ENCODE results near the gene JADE2. TPM values are rescaled to one million over a fixed set of nuclear protein-coding genes. Genes with fewer than 3 reads are reported as not detected.
A peak's percentile ranks its signal among the peaks of the same experiment; 100 is the strongest.

Gene JADE2
- total RNA-seq, 1 donor from 2014 or later: 21.6 TPM

DNA sequence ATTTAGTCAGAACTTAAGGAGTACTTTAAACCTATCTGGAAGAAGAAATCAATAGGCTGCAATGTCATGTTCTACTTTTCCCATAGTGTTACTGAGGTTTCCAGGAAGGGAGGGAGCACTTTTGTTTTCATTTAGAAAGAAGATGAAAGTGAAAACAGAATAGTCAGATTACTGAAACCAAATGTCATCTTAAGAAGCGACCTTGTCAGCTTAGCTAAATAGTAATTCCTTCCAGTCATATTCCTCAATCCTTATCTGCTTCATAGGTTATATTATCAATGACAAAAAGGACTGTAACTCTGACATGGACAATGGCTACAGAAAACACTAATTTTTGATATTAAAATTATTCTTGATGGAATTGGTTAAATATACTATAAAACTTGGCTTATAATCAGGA is 79.4 kb downstream of the JADE2 start:
- no peak for DNase-seq (ENCODE audit: low read depth)
- TF ChIP-seq, protein P1, sequence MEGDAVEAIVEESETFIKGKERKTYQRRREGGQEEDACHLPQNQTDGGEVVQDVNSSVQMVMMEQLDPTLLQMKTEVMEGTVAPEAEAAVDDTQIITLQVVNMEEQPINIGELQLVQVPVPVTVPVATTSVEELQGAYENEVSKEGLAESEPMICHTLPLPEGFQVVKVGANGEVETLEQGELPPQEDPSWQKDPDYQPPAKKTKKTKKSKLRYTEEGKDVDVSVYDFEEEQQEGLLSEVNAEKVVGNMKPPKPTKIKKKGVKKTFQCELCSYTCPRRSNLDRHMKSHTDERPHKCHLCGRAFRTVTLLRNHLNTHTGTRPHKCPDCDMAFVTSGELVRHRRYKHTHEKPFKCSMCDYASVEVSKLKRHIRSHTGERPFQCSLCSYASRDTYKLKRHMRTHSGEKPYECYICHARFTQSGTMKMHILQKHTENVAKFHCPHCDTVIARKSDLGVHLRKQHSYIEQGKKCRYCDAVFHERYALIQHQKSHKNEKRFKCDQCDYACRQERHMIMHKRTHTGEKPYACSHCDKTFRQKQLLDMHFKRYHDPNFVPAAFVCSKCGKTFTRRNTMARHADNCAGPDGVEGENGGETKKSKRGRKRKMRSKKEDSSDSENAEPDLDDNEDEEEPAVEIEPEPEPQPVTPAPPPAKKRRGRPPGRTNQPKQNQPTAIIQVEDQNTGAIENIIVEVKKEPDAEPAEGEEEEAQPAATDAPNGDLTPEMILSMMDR (conservative IDR thresholded peaks at IDR 0.05; ENCODE audit: low read depth, low read length): no peak
- no peak overlapping the region for H3K4me3 ChIP-seq (ENCODE audit: low read depth, low read length)

DNA sequence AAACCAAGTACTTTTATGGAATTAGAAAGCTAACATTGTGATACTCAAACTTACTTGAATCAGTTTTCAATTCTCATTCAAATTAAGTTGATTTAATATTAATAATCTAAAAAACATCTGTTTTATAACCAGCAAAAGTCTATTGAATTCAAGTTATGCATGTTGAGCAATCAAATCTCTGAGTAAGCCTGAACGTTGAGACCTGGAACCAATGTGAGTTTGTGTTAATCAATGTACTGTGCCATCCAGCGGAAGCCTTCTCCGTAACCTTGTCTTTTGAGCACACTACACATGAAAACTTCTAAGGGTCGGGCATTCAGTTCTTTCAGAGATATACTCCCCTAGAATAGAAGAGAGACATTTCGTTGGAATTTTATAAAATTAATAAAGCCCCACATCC is 81.3 kb downstream of the JADE2 start:
- TF ChIP-seq, protein P1 (conservative IDR thresholded peaks at IDR 0.05; ENCODE audit: low read depth, low read length): no peak
- no peak for DNase-seq (ENCODE audit: low read depth)
- H3K4me3 ChIP-seq (ENCODE audit: low read depth, low read length): no peak overlapping the region

DNA sequence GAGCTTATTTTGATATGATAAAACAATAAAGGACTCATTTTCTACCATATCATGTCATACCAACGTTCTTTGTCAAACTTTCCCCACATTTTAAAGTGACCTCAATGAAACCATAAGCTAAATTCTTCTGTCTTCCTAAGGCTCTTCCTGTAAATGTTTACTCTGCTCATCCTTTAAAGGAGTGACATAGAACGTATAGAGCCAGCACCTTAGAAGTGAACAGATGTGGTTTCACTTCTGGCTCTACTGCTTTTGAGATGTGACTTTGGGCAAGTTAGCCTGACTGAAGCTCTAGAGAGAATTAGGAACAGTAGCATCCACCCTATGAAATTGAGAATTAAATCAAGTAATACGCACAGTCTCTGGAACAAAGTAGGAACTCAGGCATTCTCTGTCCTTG is 83.1 kb downstream of the JADE2 start:
- DNase-seq (ENCODE audit: low read depth): no peak
- TF ChIP-seq, protein P1 (conservative IDR thresholded peaks at IDR 0.05; ENCODE audit: low read depth, low read length): no peak
- no peak overlapping the region for H3K4me3 ChIP-seq (ENCODE audit: low read depth, low read length)

DNA sequence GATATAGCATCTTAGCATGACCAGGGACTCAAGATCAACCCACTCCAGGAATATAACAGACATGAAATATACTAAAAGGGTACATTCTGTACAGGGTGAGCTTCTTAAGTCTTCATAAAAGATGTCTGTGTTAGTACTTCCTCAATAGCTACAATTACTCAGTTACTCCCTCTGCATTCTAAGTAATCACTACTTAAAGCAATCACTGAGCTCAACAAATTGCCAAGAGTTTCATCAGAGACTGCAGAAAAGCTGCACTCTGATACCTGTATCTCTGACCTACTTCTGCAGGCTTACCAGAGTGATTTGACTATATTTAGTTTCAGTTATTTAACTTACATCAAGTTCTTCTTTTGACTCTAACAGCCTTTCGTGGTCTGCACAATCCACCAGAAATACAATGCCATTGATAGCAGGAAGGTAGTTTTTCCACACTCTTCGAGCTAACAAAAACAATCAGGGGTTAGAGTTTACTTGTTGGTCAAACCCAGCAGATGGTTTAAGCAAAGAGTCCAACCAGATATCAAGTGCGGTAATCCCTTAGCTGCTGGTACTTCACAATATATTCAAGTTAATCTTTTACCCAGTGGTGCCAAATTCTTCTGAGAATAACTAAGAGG is 83.9 kb downstream of the JADE2 start:
- TF ChIP-seq, protein P1 (conservative IDR thresholded peaks at IDR 0.05; ENCODE audit: low read depth, low read length): no peak
- H3K4me3 ChIP-seq (ENCODE audit: low read depth, low read length): no peak overlapping the region
- peak; percentile 33 for DNase-seq (ENCODE audit: low read depth)

DNA sequence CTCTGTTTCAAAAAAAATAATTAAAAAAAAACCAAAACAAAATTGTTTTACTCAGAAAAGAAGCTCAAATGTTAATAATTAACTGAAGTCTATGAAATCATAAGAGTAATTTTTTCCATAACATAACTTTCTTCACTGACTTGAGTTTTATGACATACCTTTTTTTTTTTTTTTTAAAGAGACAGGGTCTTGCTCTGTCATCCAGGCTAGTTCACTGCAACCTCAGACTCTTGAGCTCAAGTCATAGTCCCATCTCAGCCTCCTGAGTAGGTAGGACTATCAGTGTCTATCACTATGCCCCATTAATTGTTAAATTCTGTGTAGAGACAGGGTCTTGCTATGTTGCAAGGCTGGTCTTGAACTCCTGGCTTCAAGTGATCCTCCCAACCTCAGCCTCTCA is 85.3 kb downstream of the JADE2 start:
- DNase-seq (ENCODE audit: low read depth): no peak
- TF ChIP-seq, protein P1 (conservative IDR thresholded peaks at IDR 0.05; ENCODE audit: low read depth, low read length): no peak
- H3K4me3 ChIP-seq (ENCODE audit: low read depth, low read length): no peak overlapping the region

DNA sequence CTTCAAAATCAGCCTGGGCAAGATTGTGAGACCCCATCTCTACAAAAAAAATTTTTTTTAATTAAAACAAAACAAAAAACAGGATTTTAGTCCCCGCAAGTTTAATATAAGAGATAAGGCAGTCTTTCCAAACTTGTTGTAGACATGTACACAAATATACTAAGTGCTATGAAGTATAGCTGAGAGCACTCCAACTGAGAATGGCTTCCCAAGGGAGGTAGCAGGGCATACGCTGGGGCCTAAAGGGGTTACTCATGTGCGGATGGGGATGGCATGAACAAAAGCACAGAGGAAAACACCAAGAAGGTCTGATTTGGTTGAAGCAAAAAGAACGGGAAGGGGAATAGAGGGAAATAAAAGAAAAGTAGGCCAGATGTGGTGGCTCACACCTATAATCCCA is 86.0 kb downstream of the JADE2 start:
- no peak overlapping the region for H3K4me3 ChIP-seq (ENCODE audit: low read depth, low read length)
- no peak for DNase-seq (ENCODE audit: low read depth)
- TF ChIP-seq, protein P1 (conservative IDR thresholded peaks at IDR 0.05; ENCODE audit: low read depth, low read length): no peak

DNA sequence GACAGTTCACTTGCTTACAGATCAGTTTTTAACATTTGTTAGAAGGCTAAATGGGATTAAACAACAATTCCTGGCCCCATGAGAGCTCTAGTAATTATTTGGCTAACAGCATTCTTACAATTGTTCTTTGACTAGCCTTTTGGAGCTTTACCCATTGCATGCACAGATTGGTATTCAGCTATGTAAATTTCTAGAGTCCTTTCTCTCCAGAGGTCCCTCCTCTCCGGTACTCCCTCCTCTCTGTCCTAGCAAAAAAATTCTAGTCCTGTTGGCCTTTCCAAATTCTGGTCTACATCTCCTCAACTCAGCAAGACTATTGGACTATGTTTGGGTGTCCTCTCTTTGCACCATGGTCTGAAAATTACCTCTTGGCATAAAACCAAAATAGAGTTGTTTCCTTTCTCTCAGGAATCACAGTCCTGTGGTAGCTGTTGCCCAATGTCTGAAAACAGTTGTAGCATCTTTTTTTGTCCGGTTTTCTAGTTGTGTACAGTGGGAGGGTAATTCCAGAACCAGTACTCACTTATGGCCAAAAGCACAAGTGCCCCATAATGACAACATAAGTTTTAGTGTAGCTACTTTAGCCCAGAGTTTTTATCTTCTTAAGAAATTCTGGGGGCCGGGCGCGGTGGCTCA is 89.1 kb downstream of the JADE2 start:
- TF ChIP-seq, protein P1 (conservative IDR thresholded peaks at IDR 0.05; ENCODE audit: low read depth, low read length): no peak
- no peak overlapping the region for H3K4me3 ChIP-seq (ENCODE audit: low read depth, low read length)
- no peak for DNase-seq (ENCODE audit: low read depth)
